GM13976 (cell line): ENCODE data around the gene CD2BP2.

ENCODE experiments used
- DNase-seq: peaks from one replicate; pipeline ENCODE4 v3.0.0; 2012; ENCODE audit warnings: low spot score
- CTCF ChIP-seq: IDR thresholded peaks from 2 replicates; pipeline ENCODE4 v1.5.1; 2012; ENCODE audit warnings: borderline replicate concordance, mild to moderate bottlenecking; ENCODE audit not compliant: insufficient read depth; ENCODE audit errors: extremely low read depth, missing control alignments, control extremely low read depth
- in situ Hi-C: fragments of 300-500 bp; cut with MboI; formaldehyde crosslinking; loops from one replicate; pipeline ENCODE4 v1.12.0; 2022; ENCODE audit warnings: low sequenced_read_pairs, mixed read lengths, inconsistent platforms; ENCODE audit not compliant: unreplicated experiment

Gene CD2BP2

GRCh38 chr16:30371248-30371816 lies 16.2 kb upstream of the CD2BP2 start:
- in situ Hi-C loops: no loop called here
- TF ChIP-seq CTCF: no peak

GRCh38 chr16:30370456-30371247 lies 15.5 kb upstream of the CD2BP2 start, which contains the start of gene TBC1D10B:
TSS of gene TBC1D10B (minus strand) at chr16:30370494. CDS start at chr16:30370183, 311 bp downstream.
- TF ChIP-seq CTCF: no peak
- peak; percentile 93 for DNase-seq
- in situ Hi-C loops: no loop called here

More at GRCh38 chr16:30371248-30371816, 16.2 kb upstream of the CD2BP2 start:
- DNase-seq: no peak

- DNase-seq: no peak
- in situ Hi-C loops: no loop called here
- TF ChIP-seq CTCF: no peak
These were observed 14.9 kb upstream of the CD2BP2 start for GRCh38 chr16:30369938-30370455.

GRCh38 chr16:30369091-30369937 lies 14.2 kb upstream of the CD2BP2 start:
- DNase-seq: no peak
- in situ Hi-C loops: no loop called here
- no peak for TF ChIP-seq CTCF

- in situ Hi-C loops: no loop called here
- DNase-seq: no peak
- no peak for TF ChIP-seq CTCF
These were observed 13.6 kb upstream of the CD2BP2 start for GRCh38 chr16:30368792-30369090.

- TF ChIP-seq CTCF: no peak
- in situ Hi-C loops: no loop called here
- no peak for DNase-seq
These were observed 13.1 kb upstream of the CD2BP2 start for GRCh38 chr16:30368122-30368791.
